DMS53 (cell line): ENCODE results near the gene GSDME.

Experiments used
- DNase-seq: peaks from one replicate; lab custom pipeline; 2025; lab: John Stamatoyannopoulos, UW

The GSDME gene

GRCh38 chr7:24722386-24723177, 34.7 kb downstream of the GSDME start:
- DNase-seq = peak; percentile 63

DNA sequence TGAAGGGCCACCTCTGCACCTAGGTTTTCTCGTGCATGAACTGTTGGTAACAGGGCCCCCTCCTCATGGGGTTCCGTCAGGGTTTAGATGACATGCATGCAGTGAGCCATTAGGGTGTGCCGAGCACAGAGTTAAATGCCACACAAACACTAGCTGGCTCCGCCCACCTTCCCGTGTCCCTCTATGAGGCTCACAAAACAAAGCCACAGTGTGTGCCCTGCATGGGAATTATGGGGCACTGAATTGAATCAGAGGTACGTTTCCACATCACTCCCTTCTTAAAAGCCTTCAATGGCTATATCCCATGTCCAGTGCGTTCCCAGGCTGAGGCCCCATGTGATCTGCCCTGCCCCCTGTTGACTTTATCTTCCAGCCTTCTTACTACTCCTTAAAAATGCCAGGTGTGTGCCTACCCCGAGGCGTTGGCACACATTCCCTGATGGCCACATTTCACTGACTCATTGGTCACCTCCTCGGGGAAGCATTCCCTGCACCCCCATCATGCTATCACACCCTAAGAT, 35.7 kb downstream of the GSDME start:
- DNase-seq = no peak

DNA sequence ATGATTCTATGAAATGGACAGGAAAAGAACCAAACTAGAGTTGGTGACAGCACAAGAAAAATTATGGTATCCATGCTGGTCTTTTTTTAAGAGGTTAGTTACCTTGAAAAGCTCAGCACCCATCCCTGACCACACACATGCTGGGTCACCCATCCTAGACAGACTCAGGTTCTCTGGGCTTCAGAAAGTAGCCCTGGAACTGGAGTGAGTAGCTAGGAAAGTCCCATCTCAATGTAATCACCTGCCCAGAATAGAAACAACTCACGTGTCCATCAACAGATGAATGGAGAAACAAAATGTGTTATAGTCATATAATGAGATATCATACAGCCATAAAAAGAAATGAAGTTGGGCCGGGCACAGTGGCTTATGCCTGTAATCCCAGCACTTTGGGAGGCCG, 37.0 kb downstream of the GSDME start:
- DNase-seq = no peak

DNA sequence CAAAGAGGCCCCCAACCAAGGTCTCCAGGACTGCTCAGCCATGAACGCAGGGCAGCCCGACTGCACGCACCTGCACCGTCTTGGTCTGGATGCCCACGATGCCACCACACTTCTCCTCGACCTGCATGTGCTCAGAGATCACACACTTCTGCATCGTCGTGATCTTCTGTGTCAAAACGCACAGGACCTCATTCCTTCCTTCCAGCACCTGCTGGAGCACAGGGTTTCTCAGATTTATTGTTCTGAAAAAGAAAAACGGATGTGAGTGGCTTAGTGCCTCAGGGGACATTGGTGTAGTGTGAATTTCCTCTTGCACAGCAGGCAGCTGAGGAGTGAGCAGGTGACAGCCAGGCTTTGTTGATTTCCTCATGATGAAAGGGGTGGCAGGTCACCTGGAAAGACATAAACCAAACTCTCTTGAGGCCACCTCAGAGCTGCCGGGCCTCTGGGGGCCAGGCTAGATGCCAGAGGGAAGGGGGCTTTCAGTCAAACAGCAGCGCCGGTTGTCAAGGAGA, 38.2 kb downstream of the GSDME start:
- DNase-seq = no peak

GRCh38 chr7:24718431-24718831, 38.8 kb downstream of the GSDME start:
- DNase-seq = no peak

GRCh38 chr7:24717694-24718320, 39.5 kb downstream of the GSDME start:
- DNase-seq = no peak

- no peak for DNase-seq
These were observed 40.0 kb downstream of the GSDME start for GRCh38 chr7:24717247-24717622.

GRCh38 chr7:24716480-24717246, 40.6 kb downstream of the GSDME start:
- DNase-seq = no peak

DNA sequence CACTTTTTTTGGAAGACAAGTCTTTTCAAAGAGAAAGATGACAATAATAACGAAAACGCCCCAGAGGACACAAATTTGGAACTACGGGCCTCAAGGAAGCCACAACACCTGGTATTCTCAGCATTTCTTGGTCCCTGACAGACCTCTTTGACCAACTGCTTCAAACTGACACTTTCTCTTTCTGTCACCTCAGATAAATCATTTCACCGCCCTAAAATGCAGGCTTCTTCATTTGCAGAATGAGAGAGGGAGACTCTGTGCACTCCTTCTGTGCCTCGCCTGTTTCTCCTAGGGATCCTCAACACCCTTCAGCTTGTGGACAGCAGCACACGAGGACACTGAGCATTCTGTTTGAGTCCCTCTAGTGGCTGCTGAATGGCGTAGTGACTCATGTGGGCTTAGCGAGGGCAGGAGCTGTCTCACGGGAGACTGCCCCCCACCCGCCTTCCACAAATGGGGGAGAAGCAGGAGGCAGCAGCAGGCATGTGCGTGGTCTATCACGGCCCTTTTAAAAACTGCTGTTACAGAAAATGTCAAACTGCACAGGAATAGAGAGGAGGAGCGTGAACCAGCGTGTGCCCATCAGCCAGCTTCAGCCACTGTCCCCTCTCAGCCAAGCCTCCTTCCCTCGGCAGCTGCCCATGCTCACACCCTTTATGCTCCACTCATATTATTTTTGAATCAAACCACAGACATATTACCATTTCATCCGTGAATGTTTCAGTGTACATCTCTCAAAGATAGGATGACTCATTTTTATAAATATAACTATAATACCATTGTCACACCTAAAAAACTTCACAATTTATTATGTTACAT, 41.4 kb downstream of the GSDME start:
- DNase-seq = peak; percentile 64

DNA sequence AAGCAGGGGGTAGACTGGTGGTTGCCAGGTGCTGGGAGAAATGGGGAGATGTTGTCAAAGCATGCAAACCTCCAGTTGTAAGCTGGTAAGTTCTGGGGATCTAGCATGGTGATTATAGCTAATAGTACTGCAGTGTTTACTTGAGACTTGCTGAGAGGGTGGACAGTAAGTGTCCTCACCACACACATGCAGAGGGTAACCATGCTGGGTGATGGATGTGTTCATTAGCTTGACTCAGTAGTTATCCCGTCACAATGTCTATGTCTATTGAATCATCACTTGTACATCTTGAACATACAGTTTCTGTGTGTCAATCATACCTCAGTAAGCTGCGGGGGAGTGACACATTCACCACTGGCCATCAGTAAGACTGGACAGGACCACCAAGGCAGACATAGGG, 42.1 kb downstream of the GSDME start:
- no peak for DNase-seq

- no peak for DNase-seq
These were observed 42.6 kb downstream of the GSDME start for GRCh38 chr7:24714676-24715010.

DNA sequence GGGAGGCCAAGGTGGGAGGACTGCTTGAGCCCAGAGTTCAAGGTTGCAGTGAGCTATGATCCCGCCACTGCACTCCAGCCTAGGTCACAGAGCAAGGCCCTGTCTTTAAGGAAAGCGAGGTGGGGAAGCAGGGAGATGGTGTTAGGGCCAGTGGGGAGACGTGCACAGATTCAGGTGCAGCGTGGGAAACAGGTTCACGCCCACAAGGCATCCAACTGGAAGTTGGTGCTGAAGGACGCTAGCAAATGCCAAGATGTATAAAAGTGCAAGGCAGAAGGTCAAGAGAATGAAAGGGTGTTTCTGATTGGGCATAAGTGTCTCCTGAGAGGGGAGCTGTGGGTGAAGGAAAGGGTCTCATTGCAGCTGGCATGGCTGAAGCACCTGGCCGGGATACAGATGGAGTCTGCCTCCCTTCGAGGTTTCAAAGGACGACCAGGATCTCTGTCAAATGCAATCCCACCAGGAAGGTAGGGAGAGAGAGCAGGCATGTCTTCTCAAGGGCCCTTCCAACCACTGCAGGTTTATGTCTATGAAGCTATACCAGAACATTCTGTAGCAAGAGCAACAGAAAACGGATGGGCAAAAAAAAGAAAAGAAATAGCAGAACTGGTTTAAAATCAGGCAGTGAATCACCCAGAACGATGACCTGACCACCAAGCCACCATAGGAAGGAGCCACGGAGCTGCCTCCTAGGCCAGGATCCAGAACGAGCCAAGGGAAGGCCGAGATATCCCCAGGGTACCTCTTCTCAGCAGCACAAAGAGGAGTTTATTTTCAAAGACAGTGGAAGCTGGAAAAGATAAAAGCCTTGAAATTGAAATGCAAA, 43.2 kb downstream of the GSDME start:
- no peak for DNase-seq

DNA sequence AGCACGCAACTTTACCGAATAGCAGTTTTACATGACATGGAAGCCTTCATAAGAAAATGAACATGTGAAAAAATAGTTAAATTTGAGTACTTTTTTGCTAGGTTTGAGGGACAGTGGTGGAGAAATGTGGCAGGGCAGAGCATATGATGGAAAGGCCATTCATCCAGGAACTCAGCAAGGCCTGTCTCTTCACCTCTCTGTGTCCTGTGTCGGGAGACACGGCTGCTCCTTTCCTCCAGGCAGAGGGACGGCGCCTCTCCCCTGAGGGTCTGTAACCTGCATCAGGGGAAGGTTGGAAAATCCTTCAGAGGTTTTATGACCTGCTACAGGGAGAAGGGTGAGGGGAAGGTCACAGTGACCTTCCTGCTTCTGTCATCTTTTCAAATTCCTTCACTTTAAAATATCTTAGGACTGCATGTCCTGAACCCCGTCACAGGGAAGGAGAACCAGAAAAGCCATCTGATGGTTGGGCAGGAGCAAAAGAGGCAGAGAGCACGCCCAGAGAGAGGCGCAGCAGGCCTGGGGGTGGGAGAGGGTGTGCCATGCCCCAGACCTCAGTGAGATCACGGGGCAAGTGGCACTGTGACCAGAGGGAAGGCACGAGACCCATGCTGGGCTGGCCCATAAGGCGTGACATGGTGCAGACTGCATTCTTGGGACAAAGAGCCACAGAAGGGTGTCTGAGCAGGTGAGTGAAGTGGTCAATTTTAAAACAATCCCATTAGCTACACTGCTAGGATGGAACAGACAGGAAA, 44.0 kb downstream of the GSDME start:
- no peak for DNase-seq

DNA sequence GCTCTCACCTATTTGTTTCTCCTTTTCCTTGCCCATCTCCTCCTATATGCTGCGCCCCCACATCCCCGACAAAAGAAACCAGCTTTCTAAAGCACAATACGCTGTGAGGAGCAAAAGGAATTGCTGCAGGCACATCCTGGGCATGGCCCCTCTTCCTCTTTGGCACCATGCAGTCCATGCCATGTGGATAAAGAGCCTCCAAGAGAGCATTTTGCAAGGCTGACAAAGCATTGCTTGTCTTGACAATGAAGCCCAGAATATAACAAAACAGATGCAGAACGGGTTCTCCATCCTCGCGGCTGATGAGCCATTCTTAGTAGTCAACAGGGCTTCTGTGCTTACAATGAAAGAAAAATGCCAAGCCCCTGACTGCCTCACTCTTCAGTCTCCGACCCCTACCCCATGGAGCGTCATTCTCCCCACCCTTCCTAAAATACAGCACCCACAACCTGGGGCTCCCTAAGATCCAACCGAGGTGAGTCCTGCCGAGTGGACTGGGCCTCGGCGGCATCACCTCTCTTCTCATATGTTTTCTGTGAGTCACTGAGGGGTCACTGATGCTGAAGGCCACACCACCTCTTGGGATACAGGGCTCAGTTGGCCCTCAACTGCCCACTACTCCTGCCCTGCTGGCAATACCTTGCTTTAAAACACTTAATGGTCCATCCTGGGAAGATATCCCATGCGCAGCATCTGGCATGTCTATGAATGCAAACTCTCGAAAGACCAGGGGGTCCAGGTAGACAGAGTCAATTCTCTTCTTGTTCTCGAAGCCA, 47.5 kb downstream of the GSDME start:
- DNase-seq = no peak

GRCh38 chr7:24709051-24709450, 48.2 kb downstream of the GSDME start:
- no peak for DNase-seq

GRCh38 chr7:24707988-24708615, 49.2 kb downstream of the GSDME start:
- no peak for DNase-seq

- no peak for DNase-seq
These were observed 50.8 kb downstream of the GSDME start for GRCh38 chr7:24706211-24707170.

DNA sequence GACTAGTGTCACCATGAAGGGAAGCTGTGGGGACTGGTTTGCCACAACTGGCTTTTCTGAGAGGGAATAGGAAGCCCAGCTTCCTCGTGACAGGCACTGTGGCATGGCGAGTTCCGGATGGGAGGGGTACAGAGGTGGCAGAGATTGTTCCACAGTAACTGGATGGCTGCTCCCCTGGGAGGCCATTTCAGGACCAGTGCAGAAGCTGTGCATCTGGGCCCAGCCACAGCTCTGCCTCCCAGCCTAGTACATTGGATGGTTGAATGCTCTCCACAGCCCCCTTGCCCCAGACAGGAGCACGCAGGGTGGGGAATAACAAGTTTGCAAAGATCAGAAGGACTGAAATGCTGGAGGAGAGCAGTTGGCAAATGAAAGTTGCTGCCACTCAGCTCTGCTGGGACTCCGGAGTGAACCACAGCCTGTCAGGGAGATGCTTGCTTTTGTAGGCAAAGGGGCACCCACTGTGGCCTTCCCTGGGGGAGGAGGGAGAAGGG, 51.8 kb downstream of the GSDME start:
- no peak for DNase-seq
